Endothelial cell of umbilical vein (primary cell): ENCODE measurements around the gene AUTS2. TPM values are rescaled to one million over a fixed set of nuclear protein-coding genes. Genes with fewer than 3 reads are reported as not detected.

Source experiments
- BruUV-seq: library from RNA; stranded (reverse); fragments of 400-500 nt; replicated peaks from 2 replicates; lab custom pipeline; 2021; lab: Mats Ljungman, UMichigan
- CTCF ChIA-PET: fragments of 300-600, 350-600 bp; sonication (Branson Sonifier 250); formaldehyde crosslinking; loops from one replicate; lab custom pipeline; 2021; ENCODE audit warnings: antibody characterized with exemption, inconsistent platforms; lab: Charles Lee
- POLR2A ChIA-PET: fragments of 300-600, 350-600 bp; sonication (Branson Sonifier 250); formaldehyde crosslinking; loops from one replicate; lab custom pipeline; 2021; ENCODE audit warnings: antibody characterized with exemption, inconsistent platforms; lab: Charles Lee
- DNase-seq: peaks from one replicate; pipeline ENCODE4 v3.0.0-alpha.2; 2011; ENCODE audit warnings: low read depth, low spot score
- FAIRE-seq: peaks from 2 replicates; lab custom pipeline; 2011; peaks lifted over from hg19 to GRCh38; lab: Jason Lieb, UNC
- H2AFZ ChIP-seq: 2 replicates; pipeline ENCODE4 v1.6.0; 2012; ENCODE audit warnings: low read depth, low read length, control low read depth, inconsistent platforms
- H3K27ac ChIP-seq: 2 replicates; pipeline ENCODE4 v1.5.1; 2011; ENCODE audit warnings: low read depth, mild to moderate bottlenecking, control low read depth, low read length, moderate library complexity; ENCODE audit not compliant: insufficient read depth
- H3K27me3 ChIP-seq, 2 experiments: 2 replicates each; pipeline versions ENCODE4 v1.6.0 to v1.6.1; 2011; ENCODE audit warnings: low read length in 2 of 2, mixed read lengths in 1 of 2; ENCODE audit not compliant: control insufficient read depth in 2 of 2, insufficient read depth in 2 of 2
- H3K36me3 ChIP-seq, 2 experiments: 2 replicates in 1 of 2; 3 replicates in 1 of 2; pipeline ENCODE4 v1.5.1; 2011; ENCODE audit warnings: low read length in 2 of 2, mild to moderate bottlenecking in 1 of 2, moderate library complexity in 1 of 2; ENCODE audit not compliant: control insufficient read depth in 2 of 2, insufficient read depth in 2 of 2; ENCODE audit errors: extremely low read depth in 1 of 2
- H3K4me1 ChIP-seq: 3 replicates; pipeline ENCODE4 v1.5.1; 2011; ENCODE audit warnings: mild to moderate bottlenecking, low read length; ENCODE audit not compliant: control insufficient read depth, insufficient read depth; ENCODE audit errors: extremely low read depth
- H3K4me2 ChIP-seq: 2 replicates; pipeline ENCODE4 v1.6.1; 2011; ENCODE audit warnings: low read length, control low read depth, mixed read lengths; ENCODE audit not compliant: insufficient read depth
- H3K4me3 ChIP-seq, 3 experiments: fragments of 200-600 bp in 1 of 3; sonication (generic), shearing (Covaris generic) in 1 of 3; replicated peaks in 1 of 3; 2 replicates each; pipeline ENCODE4 v1.5.1; 2011 to 2016; ENCODE audit warnings: control low read depth in 3 of 3, low read length in 3 of 3, mild to moderate bottlenecking in 2 of 3, inconsistent platforms in 1 of 3, low read depth in 1 of 3, moderate library complexity in 1 of 3; ENCODE audit not compliant: insufficient read depth in 1 of 3
- H3K79me2 ChIP-seq: 2 replicates; pipeline ENCODE4 v1.6.0; 2012; ENCODE audit warnings: low read length, inconsistent platforms; ENCODE audit not compliant: control insufficient read depth, insufficient read depth
- H3K9ac ChIP-seq: replicated peaks from 2 replicates; pipeline ENCODE3; 2011; ENCODE audit warnings: low read length, control low read depth; ENCODE audit not compliant: insufficient read depth; ENCODE audit errors: extremely low read depth
- H3K9me1 ChIP-seq: replicated peaks from 3 replicates; pipeline ENCODE4 v1.6.0; 2011; ENCODE audit warnings: mild to moderate bottlenecking, low read length; ENCODE audit not compliant: control insufficient read depth, insufficient read depth; ENCODE audit errors: extremely low read depth
- H3K9me3 ChIP-seq: replicated peaks from 2 replicates; pipeline ENCODE4 v1.5.1; 2012; ENCODE audit warnings: low read length, inconsistent platforms; ENCODE audit not compliant: control insufficient read depth, insufficient read depth
- H4K20me1 ChIP-seq: replicated peaks from 2 replicates; pipeline ENCODE3; 2011; ENCODE audit warnings: mild to moderate bottlenecking, low read length; ENCODE audit not compliant: control insufficient read depth, insufficient read depth; ENCODE audit errors: extremely low read depth
- CTCF ChIP-seq, 2 donors: IDR thresholded peaks; 1 replicate in 1 of 2; 2 replicates in 1 of 2; pipeline ENCODE4 v1.5.1; 2011; ENCODE audit warnings: low read length in 2 of 2, mild to moderate bottlenecking in 2 of 2, moderate library complexity in 2 of 2, control low read depth in 1 of 2, inconsistent platforms in 1 of 2, low read depth in 1 of 2; ENCODE audit not compliant: insufficient read depth in 1 of 2; ENCODE audit errors: extremely low read depth in 1 of 2
- EZH2 ChIP-seq: IDR thresholded peaks from 2 replicates; pipeline ENCODE4 v1.6.1; 2012; ENCODE audit warnings: borderline replicate concordance, low read depth, mild to moderate bottlenecking, moderate library complexity, low read length, inconsistent platforms; ENCODE audit not compliant: severe bottlenecking
- FOS ChIP-seq: IDR thresholded peaks from 2 replicates; pipeline ENCODE4 v1.6.1; 2011; ENCODE audit warnings: mild to moderate bottlenecking, low read length, moderate library complexity, borderline replicate concordance; ENCODE audit not compliant: insufficient read depth
- MAX ChIP-seq: IDR thresholded peaks from 2 replicates; pipeline ENCODE4 v1.6.1; 2011; ENCODE audit not compliant: insufficient read depth, insufficient read length
- MYC ChIP-seq: IDR thresholded peaks from one replicate; pipeline ENCODE4 v1.6.1; 2011; ENCODE audit warnings: mild to moderate bottlenecking, low read depth, low read length
- POLR2A ChIP-seq: IDR thresholded peaks from 2 replicates; pipeline ENCODE4 v1.6.1; 2012; ENCODE audit warnings: low read depth, mild to moderate bottlenecking, control low read depth, low read length
- POLR2AphosphoS5 ChIP-seq: IDR thresholded peaks from 2 replicates; pipeline ENCODE4 v1.6.1; 2012; ENCODE audit warnings: low read depth, mild to moderate bottlenecking, control low read depth, low read length, moderate library complexity; ENCODE audit not compliant: insufficient read depth
- dilution Hi-C: fragments of 300-500 bp; cut with MboI; formaldehyde crosslinking; loops from one replicate; pipeline ENCODE4 v1.15.0; 2019; ENCODE audit warnings: low sequenced_read_pairs; ENCODE audit not compliant: extremely low pct_ligation_motif_present
- intact Hi-C: fragments of 100-400 bp; cut with micrococcal nuclease; formaldehyde crosslinking; loops from one replicate; pipeline ENCODE4 v1.10.0; 2022
- polyA plus RNA-seq, 4 experiments: library from polyadenylated mRNA; depleted of rRNA in 3 of 4; stranded (reverse) in 3 of 4; unstranded in 1 of 4; fragments of >200 nt; gene quantifications; 2 replicates each; pipeline versions ENCODE4 v1.2.1 to v1.2.3, GENCODE V29; 2011 to 2012; ENCODE audit warnings: missing spikeins in 1 of 4
- total RNA-seq: library from RNA; stranded (reverse); gene quantifications from 2 replicates; pipeline ENCODE4 v1.2.3, GENCODE V29; 2021

The AUTS2 gene
- total and polyA plus RNA-seq, 2 donors (not counting 3 experiments of a cell fraction or from before 2014, with no cell fraction given): 0.59 to 8.0 TPM

GRCh38 chr7:70387217-70387616, 788.9 kb downstream of the AUTS2 start:
- ChIA-PET POLR2A (no interaction called here), CTCF (no interaction called here)
- Histone ChIP-seq H3K36me3 (no peaks in the 10 kb centered on the region), H3K27me3 (no peaks in the 10 kb centered on the region), H3K27ac (no peak overlapping the region), H3K9ac (no peak overlapping the region), H2AFZ (no peak overlapping the region), H3K4me3 (no peak overlapping the region), H4K20me1 (no peaks in the 10 kb centered on the region), H3K79me2 (no peaks in the 10 kb centered on the region), H3K4me1 (no peaks in the 10 kb centered on the region), H3K4me2 (no peak overlapping the region), H3K9me1 (no peaks in the 10 kb centered on the region), H3K9me3 (no peaks in the 10 kb centered on the region)
- no TSS peak for BruUV-seq
- dilution Hi-C loops (no loop called here), intact Hi-C loops (no loop called here)
- no peak for DNase-seq
- FAIRE-seq: no peak
- no peak for TF ChIP-seq POLR2A
- no peak for TF ChIP-seq MYC
- no peak for TF ChIP-seq FOS
- TF ChIP-seq CTCF (IDR thresholded peaks at IDR 0.05; ENCODE audit: extremely low read depth in 1 of 2, insufficient read depth in 1 of 2, low read depth in 1 of 2, low read length in 2 of 2): no peak
- no peak for TF ChIP-seq MAX
- no peak for TF ChIP-seq POLR2AphosphoS5
- no peak for TF ChIP-seq EZH2
